ENCODE data around the gene KRTAP3-3.
"Not testable (repeated sequence)": the region's sequence is repeated elsewhere in the genome, so short reads cannot be mapped to it uniquely, and the experiment has no call there.

The KRTAP3-3 gene

GRCh38 chr17:40993839-40994238 lies at the start of gene KRTAP3-3:
Gene KRTAP3-3 (minus strand): TSS chr17:40994164. CDS start chr17:40994097, 67 bp downstream.
- Histone ChIP-seq H3K27ac (ENCODE audit: low read length) (no peak within 1 kb of the TSS), H3K4me1 (ENCODE audit: control insufficient read depth, insufficient read depth, low read length) (no peaks in the 10 kb centered on the region), H3K4me3 (ENCODE audit: low read length in 2 of 2) (no peak within 1 kb of the TSS), H3K9ac (ENCODE audit: low read length in 2 of 2) (no peak within 1 kb of the TSS), H3K27me3 (ENCODE audit: control insufficient read depth in 1 of 2, insufficient read depth in 2 of 2, low read length in 2 of 2) (no peaks in the 10 kb centered on the region), H3K9me3 (ENCODE audit: control insufficient read depth in 2 of 2, low read length in 2 of 2) (peaks cover 0 to 3% of the 10 kb centered on the region in 2 donors), H3K36me3 (ENCODE audit: control insufficient read depth in 2 of 2, insufficient read depth in 2 of 2, low read length in 2 of 2) (no peaks in the 10 kb centered on the region)

GRCh38 chr17:41042953-41043352 lies 49.0 kb upstream of the KRTAP3-3 start:
- no peaks in the 10 kb centered on the region for H3K36me3 ChIP-seq (ENCODE audit: control insufficient read depth in 2 of 2, insufficient read depth in 2 of 2, low read length in 2 of 2)
- no peaks in the 10 kb centered on the region for H3K9me3 ChIP-seq (ENCODE audit: control insufficient read depth in 2 of 2, low read length in 2 of 2)
- no peak overlapping the region for H3K4me3 ChIP-seq (ENCODE audit: low read length in 2 of 2)
- H3K27me3 ChIP-seq (ENCODE audit: control insufficient read depth in 1 of 2, insufficient read depth in 2 of 2, low read length in 2 of 2) = peaks cover 0 to 2% of the 10 kb centered on the region in 2 donors
- H3K9ac ChIP-seq (ENCODE audit: low read length in 2 of 2) = no peak overlapping the region
- H3K27ac ChIP-seq (ENCODE audit: low read length) = no peak overlapping the region
- no peaks in the 10 kb centered on the region for H3K4me1 ChIP-seq (ENCODE audit: control insufficient read depth, insufficient read depth, low read length)

- H3K27ac ChIP-seq (ENCODE audit: low read length); H3K36me3 ChIP-seq (ENCODE audit: control insufficient read depth in 2 of 2, insufficient read depth in 2 of 2, low read length in 2 of 2); H3K9ac ChIP-seq (ENCODE audit: low read length in 2 of 2); H3K9me3 ChIP-seq (ENCODE audit: control insufficient read depth in 2 of 2, low read length in 2 of 2); H3K4me3 ChIP-seq (ENCODE audit: low read length in 2 of 2); H3K4me1 ChIP-seq (ENCODE audit: control insufficient read depth, insufficient read depth, low read length); H3K27me3 ChIP-seq (ENCODE audit: control insufficient read depth in 1 of 2, insufficient read depth in 2 of 2, low read length in 2 of 2): not testable (repeated sequence)
Measured at GRCh38 chr17:41040783-41041571, 47.0 kb upstream of the KRTAP3-3 start, which contains the start of gene KRTAP1-1. Gene KRTAP1-1 (minus strand): TSS chr17:41041450. CDS start chr17:41041397, 53 bp downstream.

GRCh38 chr17:41037853-41038350 lies 43.9 kb upstream of the KRTAP3-3 start:
- H3K27me3 ChIP-seq (ENCODE audit: control insufficient read depth in 1 of 2, insufficient read depth in 2 of 2, low read length in 2 of 2) = peaks cover 0 to 2% of the 10 kb centered on the region in 2 donors
- no peak overlapping the region for H3K9ac ChIP-seq (ENCODE audit: low read length in 2 of 2)
- no peak overlapping the region for H3K4me3 ChIP-seq (ENCODE audit: low read length in 2 of 2)
- no peaks in the 10 kb centered on the region for H3K9me3 ChIP-seq (ENCODE audit: control insufficient read depth in 2 of 2, low read length in 2 of 2)
- no peaks in the 10 kb centered on the region for H3K4me1 ChIP-seq (ENCODE audit: control insufficient read depth, insufficient read depth, low read length)
- H3K27ac ChIP-seq (ENCODE audit: low read length) = no peak overlapping the region
- H3K36me3 ChIP-seq (ENCODE audit: control insufficient read depth in 2 of 2, insufficient read depth in 2 of 2, low read length in 2 of 2) = no peaks in the 10 kb centered on the region

- not testable (repeated sequence) for H3K9me3 ChIP-seq (ENCODE audit: control insufficient read depth in 2 of 2, low read length in 2 of 2); H3K4me1 ChIP-seq (ENCODE audit: control insufficient read depth, insufficient read depth, low read length); H3K36me3 ChIP-seq (ENCODE audit: control insufficient read depth in 2 of 2, insufficient read depth in 2 of 2, low read length in 2 of 2); H3K9ac ChIP-seq (ENCODE audit: low read length in 2 of 2); H3K27me3 ChIP-seq (ENCODE audit: control insufficient read depth in 1 of 2, insufficient read depth in 2 of 2, low read length in 2 of 2); H3K4me3 ChIP-seq (ENCODE audit: low read length in 2 of 2); H3K27ac ChIP-seq (ENCODE audit: low read length)
Measured at GRCh38 chr17:41034346-41034935, 40.5 kb upstream of the KRTAP3-3 start, which contains the start of gene KRTAP1-3. Gene KRTAP1-3 (minus strand): TSS chr17:41034874. CDS start chr17:41034821, 53 bp downstream.

DNA sequence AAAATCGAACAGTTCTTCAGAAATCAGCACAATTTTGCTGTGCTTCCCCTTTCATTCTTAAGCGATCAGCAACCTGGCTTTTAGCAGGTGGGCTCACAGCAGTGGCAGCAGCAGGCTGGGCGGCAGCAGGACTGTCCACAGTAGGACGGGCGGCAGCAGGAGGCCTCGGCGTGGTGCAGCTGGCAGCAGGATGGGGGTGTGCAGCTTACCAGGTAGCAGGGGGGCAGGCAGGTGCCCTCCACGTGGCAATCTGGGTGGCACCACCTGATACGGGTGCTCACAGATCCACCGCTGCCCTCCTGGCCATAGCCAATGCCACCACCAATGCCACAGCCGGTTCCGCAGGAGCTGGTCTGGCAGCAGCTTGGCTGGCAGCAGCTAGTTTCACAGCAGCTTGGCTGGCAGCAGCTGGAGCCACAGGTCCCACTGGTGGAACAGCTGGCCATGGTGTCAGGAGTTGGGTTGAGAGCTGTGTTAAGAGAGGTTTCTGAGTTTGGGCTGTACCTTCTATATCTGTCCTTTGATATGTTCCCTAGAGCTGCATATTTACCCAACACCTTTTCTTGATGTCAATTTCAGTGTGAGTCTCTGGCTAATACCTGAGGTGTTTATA lies 35.8 kb upstream of the KRTAP3-3 start, which contains the start of gene KRTAP1-4:
TSS of gene KRTAP1-4 (minus strand) at position 563 of the 613 bp plus-strand sequence. CDS start at position 446, 117 bp downstream.
- H3K27me3 ChIP-seq (ENCODE audit: control insufficient read depth in 1 of 2, insufficient read depth in 2 of 2, low read length in 2 of 2) = peaks cover 0 to 2% of the 10 kb centered on the region in 2 donors
- no peak within 1 kb of the TSS for H3K27ac ChIP-seq (ENCODE audit: low read length)
- H3K9ac ChIP-seq (ENCODE audit: low read length in 2 of 2) = no peak within 1 kb of the TSS
- H3K9me3 ChIP-seq (ENCODE audit: control insufficient read depth in 2 of 2, low read length in 2 of 2) = no peaks in the 10 kb centered on the region
- H3K36me3 ChIP-seq (ENCODE audit: control insufficient read depth in 2 of 2, insufficient read depth in 2 of 2, low read length in 2 of 2) = no peaks in the 10 kb centered on the region
- no peak within 1 kb of the TSS for H3K4me3 ChIP-seq (ENCODE audit: low read length in 2 of 2)
- H3K4me1 ChIP-seq (ENCODE audit: control insufficient read depth, insufficient read depth, low read length) = no peaks in the 10 kb centered on the region

DNA sequence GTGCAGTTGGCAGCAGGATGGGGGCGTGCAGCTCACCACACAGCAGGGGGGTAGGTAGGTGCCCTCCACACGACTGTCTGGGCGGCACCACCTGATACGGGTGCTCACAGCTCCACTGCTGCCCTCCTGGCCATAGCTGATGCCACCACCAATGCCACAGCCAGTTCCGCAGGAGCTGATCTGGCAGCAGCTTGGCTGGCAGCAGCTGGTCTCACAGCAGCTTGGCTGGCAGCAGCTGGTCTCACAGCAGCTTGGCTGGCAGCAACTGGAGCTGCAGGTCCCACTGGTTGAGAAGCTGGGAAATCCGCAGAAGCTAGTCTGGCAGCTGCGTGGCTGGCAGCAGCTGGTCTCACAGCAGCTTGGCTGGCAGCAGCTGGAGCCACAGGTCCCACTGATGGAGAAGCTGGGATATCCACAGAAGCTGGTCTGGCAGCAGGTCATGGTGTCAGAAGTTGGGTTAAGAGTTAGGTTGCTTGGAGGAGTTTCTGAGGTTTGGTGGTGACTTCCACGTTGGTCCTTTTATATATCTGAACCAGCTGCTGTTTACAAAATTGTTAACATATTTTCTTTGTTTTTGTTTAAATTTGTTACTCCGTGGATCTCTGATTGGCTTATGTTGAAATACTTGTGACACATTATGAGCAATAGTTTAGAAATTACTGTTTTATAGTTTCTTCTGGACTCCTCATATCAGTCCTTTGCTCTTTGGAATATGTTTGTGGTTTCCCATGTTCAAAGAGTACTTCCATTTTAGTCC lies 32.9 kb upstream of the KRTAP3-3 start, which contains the start of gene KRTAP1-5:
TSS of gene KRTAP1-5 (minus strand) at position 494 of the 757 bp plus-strand sequence. CDS start at position 441, 53 bp downstream.
- Histone ChIP-seq H3K27ac (ENCODE audit: low read length) (no peak within 1 kb of the TSS), H3K4me1 (ENCODE audit: control insufficient read depth, insufficient read depth, low read length) (no peaks in the 10 kb centered on the region), H3K9ac (ENCODE audit: low read length in 2 of 2) (no peak within 1 kb of the TSS), H3K27me3 (ENCODE audit: control insufficient read depth in 1 of 2, insufficient read depth in 2 of 2, low read length in 2 of 2) (no peaks in the 10 kb centered on the region), H3K4me3 (ENCODE audit: low read length in 2 of 2) (no peak within 1 kb of the TSS), H3K36me3 (ENCODE audit: control insufficient read depth in 2 of 2, insufficient read depth in 2 of 2, low read length in 2 of 2) (no peaks in the 10 kb centered on the region), H3K9me3 (ENCODE audit: control insufficient read depth in 2 of 2, low read length in 2 of 2) (no peaks in the 10 kb centered on the region)

DNA sequence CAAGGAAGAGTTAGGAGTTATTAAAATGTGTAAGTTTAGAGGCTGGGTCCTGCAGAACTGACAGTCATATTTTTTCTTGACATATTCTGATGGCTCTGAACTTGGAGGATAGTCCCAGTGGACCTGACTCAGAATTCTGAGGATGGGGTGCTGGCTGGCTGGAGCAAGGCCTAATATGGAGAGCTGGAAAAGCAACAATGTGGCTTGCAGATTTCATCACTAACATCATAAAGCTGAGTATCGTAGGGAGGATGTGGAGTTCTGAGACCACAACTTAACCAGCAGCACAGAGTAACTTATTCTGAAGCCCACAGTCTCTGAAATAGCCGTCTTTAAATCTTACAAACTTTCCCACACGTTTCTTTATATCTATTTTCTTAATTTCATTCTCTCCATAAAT lies 30.7 kb upstream of the KRTAP3-3 start:
- H3K36me3 ChIP-seq (ENCODE audit: control insufficient read depth in 2 of 2, insufficient read depth in 2 of 2, low read length in 2 of 2) = no peaks in the 10 kb centered on the region
- H3K27me3 ChIP-seq (ENCODE audit: control insufficient read depth in 1 of 2, insufficient read depth in 2 of 2, low read length in 2 of 2) = no peaks in the 10 kb centered on the region
- no peak overlapping the region for H3K4me3 ChIP-seq (ENCODE audit: low read length in 2 of 2)
- H3K27ac ChIP-seq (ENCODE audit: low read length) = no peak overlapping the region
- no peaks in the 10 kb centered on the region for H3K9me3 ChIP-seq (ENCODE audit: control insufficient read depth in 2 of 2, low read length in 2 of 2)
- no peak overlapping the region for H3K9ac ChIP-seq (ENCODE audit: low read length in 2 of 2)
- H3K4me1 ChIP-seq (ENCODE audit: control insufficient read depth, insufficient read depth, low read length) = no peaks in the 10 kb centered on the region

DNA sequence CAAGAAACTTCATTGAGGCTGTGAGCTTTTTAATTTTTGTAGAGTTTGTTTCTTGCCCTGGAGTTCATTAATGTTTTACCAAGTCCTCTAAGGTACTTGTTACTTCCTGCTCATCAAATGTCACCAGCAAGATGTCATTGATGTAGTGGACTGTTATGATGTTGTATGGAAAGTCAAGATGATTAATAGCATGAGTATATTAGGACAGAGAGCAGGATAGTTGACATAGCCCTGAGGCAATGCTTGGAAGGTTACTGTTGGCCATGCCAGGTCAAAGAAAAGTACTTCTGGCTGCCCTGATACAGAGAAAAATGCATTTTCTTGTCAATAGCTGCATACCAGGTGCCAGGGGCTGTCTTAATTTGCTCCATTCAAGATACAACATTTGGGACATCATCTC lies 26.4 kb upstream of the KRTAP3-3 start:
- H3K4me1 ChIP-seq (ENCODE audit: control insufficient read depth, insufficient read depth, low read length) = no peaks in the 10 kb centered on the region
- H3K36me3 ChIP-seq (ENCODE audit: control insufficient read depth in 2 of 2, insufficient read depth in 2 of 2, low read length in 2 of 2) = no peaks in the 10 kb centered on the region
- no peak overlapping the region for H3K4me3 ChIP-seq (ENCODE audit: low read length in 2 of 2)
- no peaks in the 10 kb centered on the region for H3K9me3 ChIP-seq (ENCODE audit: control insufficient read depth in 2 of 2, low read length in 2 of 2)
- H3K9ac ChIP-seq (ENCODE audit: low read length in 2 of 2) = no peak overlapping the region
- H3K27me3 ChIP-seq (ENCODE audit: control insufficient read depth in 1 of 2, insufficient read depth in 2 of 2, low read length in 2 of 2) = peaks cover 0 to 3% of the 10 kb centered on the region in 2 donors
- H3K27ac ChIP-seq (ENCODE audit: low read length) = no peak overlapping the region

DNA sequence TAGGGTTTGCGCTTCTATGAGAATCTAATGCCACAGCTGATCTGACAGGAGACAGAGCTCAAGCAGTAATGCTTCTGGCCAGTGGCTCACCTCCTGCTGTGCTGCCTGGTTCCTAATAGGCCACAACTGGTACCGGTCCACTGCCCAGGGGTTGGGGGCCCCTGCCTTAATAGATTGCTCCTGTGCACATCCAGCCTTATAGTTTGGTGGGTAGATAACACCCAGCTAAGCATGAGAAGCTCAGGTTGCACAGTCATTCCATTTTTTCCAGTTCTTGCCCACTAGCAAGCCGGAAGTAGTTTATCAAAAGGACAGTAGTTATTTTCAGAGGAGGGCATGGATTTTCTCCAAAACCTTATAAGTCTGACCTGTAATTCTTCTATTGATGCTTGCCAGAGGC lies 25.5 kb upstream of the KRTAP3-3 start:
- Histone ChIP-seq H3K4me1 (ENCODE audit: control insufficient read depth, insufficient read depth, low read length) (no peaks in the 10 kb centered on the region), H3K27me3 (ENCODE audit: control insufficient read depth in 1 of 2, insufficient read depth in 2 of 2, low read length in 2 of 2) (peaks cover 0 to 3% of the 10 kb centered on the region in 2 donors), H3K36me3 (ENCODE audit: control insufficient read depth in 2 of 2, insufficient read depth in 2 of 2, low read length in 2 of 2) (no peaks in the 10 kb centered on the region), H3K9ac (ENCODE audit: low read length in 2 of 2) (no peak overlapping the region), H3K27ac (ENCODE audit: low read length) (no peak overlapping the region), H3K4me3 (ENCODE audit: low read length in 2 of 2) (no peak overlapping the region), H3K9me3 (ENCODE audit: control insufficient read depth in 2 of 2, low read length in 2 of 2) (no peaks in the 10 kb centered on the region)

Measured in stomach smooth muscle (tissue), 2 donors.